ENCODE results near the gene MSH3.

DNA sequence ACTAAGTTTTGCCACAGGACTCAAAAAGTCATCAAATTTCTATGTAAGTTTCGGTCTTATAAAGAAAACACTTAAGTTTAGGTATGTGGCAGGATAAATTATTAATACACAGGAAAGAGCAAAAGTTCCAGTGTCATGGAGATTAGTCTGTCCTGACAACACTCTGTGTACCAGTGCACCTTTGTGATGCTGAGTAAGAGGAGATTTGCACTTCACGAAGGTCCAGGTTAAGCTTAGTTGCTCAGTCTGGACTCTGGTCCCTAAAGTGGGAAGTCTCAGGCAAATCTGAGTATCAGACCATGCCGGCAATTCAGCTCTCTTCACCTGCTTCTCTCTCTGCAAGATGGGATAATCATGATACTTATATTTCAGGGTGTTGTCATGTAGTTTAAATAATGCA lies 166.2 kb downstream of the MSH3 start:
- TF ChIP-seq, protein P1, sequence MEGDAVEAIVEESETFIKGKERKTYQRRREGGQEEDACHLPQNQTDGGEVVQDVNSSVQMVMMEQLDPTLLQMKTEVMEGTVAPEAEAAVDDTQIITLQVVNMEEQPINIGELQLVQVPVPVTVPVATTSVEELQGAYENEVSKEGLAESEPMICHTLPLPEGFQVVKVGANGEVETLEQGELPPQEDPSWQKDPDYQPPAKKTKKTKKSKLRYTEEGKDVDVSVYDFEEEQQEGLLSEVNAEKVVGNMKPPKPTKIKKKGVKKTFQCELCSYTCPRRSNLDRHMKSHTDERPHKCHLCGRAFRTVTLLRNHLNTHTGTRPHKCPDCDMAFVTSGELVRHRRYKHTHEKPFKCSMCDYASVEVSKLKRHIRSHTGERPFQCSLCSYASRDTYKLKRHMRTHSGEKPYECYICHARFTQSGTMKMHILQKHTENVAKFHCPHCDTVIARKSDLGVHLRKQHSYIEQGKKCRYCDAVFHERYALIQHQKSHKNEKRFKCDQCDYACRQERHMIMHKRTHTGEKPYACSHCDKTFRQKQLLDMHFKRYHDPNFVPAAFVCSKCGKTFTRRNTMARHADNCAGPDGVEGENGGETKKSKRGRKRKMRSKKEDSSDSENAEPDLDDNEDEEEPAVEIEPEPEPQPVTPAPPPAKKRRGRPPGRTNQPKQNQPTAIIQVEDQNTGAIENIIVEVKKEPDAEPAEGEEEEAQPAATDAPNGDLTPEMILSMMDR (optimal IDR thresholded peaks at IDR 0.05 in 1 of 3, IDR thresholded peaks at IDR 0.05 in 1 of 3, conservative IDR thresholded peaks at IDR 0.05 in 1 of 3; ENCODE audit: extremely low read depth in 1 of 3, insufficient read depth in 2 of 3, low read length in 3 of 3), result no peak
- TF ChIP-seq EZH2 (IDR thresholded peaks at IDR 0.05; ENCODE audit: low read length), result no peak

Measured in keratinocyte (primary cell).